ENCODE measurements around the gene DIAPH1. TPM values are rescaled to one million over a fixed set of nuclear protein-coding genes. Genes with fewer than 3 reads are reported as not detected.

DIAPH1 gene
- total RNA-seq, 1 donor from 2014 or later: 118 TPM

DNA sequence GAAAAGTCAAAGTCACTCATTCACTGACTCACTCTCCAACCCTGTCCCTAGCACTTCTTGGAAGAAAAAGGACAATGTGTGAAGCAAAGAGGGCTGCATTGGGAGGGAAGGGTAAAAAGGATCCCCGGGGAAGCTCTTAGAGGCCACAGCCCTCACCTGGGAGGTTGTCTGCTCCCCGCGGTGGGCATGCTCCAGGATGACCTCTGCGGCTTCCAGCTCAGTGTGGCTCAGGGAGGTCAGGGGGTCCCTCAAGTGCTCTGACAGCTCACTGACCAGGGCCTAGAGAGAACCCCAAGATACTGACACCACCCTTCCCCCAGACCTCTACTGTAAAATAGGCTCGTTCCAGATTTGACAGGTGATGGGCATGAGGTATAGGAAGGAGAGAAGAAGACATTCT is 28.4 kb upstream of the DIAPH1 start:
- Histone ChIP-seq H3K4me1 (peaks cover 4% of the 10 kb centered on the region), H3K27me3 (no peaks in the 10 kb centered on the region), H3K4me3 (no peak overlapping the region), H3K36me3 (peaks cover 24% of the 10 kb centered on the region), H3K9me3 (no peaks in the 10 kb centered on the region), H3K27ac (no peak overlapping the region)
- intact Hi-C loops (cut with DNase I): no loop called here
- TF ChIP-seq, protein P1, sequence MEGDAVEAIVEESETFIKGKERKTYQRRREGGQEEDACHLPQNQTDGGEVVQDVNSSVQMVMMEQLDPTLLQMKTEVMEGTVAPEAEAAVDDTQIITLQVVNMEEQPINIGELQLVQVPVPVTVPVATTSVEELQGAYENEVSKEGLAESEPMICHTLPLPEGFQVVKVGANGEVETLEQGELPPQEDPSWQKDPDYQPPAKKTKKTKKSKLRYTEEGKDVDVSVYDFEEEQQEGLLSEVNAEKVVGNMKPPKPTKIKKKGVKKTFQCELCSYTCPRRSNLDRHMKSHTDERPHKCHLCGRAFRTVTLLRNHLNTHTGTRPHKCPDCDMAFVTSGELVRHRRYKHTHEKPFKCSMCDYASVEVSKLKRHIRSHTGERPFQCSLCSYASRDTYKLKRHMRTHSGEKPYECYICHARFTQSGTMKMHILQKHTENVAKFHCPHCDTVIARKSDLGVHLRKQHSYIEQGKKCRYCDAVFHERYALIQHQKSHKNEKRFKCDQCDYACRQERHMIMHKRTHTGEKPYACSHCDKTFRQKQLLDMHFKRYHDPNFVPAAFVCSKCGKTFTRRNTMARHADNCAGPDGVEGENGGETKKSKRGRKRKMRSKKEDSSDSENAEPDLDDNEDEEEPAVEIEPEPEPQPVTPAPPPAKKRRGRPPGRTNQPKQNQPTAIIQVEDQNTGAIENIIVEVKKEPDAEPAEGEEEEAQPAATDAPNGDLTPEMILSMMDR (IDR thresholded peaks at IDR 0.05): no peak
- DNase-seq: peak; percentile 18
- no peak for ATAC-seq

DNA sequence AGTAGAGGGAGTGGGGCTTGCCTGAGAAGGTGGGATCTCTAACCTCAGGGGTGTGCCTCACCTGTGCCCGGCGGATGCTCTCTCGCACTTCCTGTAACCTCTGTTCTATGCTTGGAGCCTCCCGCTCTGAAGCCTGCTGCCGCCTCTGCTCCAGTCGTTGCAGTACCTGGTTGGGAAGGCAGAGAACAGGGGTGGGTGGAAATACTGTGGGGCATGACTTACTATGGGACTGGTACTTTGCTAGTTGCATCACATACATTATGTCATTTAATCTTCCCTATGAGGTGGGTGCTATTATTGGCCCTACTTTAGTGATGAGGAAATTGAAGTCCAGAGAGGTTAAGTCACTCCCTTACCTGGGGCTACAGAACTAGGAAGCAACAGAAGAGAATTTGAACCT is 27.2 kb upstream of the DIAPH1 start:
- ATAC-seq (no peak), DNase-seq (peak; percentile 46)
- Histone ChIP-seq H3K4me3 (no peak overlapping the region), H3K9me3 (no peaks in the 10 kb centered on the region), H3K36me3 (peaks cover 27% of the 10 kb centered on the region), H3K4me1 (no peaks in the 10 kb centered on the region), H3K27me3 (no peaks in the 10 kb centered on the region), H3K27ac (no peak overlapping the region)
- intact Hi-C loops (cut with DNase I): no loop called here
- TF ChIP-seq, protein P1 (IDR thresholded peaks at IDR 0.05): no peak

DNA sequence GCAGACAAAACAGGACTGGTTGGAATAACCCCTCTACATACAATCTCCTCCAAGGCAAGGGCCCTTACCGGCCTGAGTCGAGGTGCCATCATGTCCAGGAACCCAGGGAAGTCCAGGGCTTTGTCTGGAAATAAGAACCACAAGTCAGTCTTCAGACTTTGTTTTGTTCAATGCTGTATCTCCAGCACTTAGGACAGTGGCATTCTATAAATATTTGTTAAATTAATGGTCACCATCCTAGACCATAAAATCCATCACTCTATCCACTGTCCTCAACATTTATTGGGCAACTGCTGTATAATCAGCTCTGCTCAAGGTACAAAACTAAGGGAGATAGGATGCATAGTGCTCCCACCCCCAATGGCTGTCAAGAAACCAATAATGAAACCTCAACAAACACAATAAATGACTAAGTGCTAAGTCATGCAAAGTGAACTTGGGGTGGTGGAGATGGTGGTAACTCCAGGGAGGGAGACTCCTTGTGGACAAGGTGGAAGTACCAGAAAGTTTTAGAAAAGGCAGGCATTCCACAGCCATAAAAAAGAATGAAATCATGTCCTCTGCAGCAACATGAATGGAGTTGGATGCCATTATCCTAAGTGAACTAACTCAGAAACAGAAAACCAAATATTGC is 23.0 kb upstream of the DIAPH1 start:
- intact Hi-C loops (cut with DNase I): no loop called here
- Histone ChIP-seq H3K4me1 (peaks cover 6% of the 10 kb centered on the region), H3K4me3 (no peak overlapping the region), H3K36me3 (peaks cover 22% of the 10 kb centered on the region), H3K9me3 (no peaks in the 10 kb centered on the region), H3K27me3 (no peaks in the 10 kb centered on the region), H3K27ac (no peak overlapping the region)
- DNase-seq (no peak), ATAC-seq (no peak)
- TF ChIP-seq, protein P1 (IDR thresholded peaks at IDR 0.05): no peak

DNA sequence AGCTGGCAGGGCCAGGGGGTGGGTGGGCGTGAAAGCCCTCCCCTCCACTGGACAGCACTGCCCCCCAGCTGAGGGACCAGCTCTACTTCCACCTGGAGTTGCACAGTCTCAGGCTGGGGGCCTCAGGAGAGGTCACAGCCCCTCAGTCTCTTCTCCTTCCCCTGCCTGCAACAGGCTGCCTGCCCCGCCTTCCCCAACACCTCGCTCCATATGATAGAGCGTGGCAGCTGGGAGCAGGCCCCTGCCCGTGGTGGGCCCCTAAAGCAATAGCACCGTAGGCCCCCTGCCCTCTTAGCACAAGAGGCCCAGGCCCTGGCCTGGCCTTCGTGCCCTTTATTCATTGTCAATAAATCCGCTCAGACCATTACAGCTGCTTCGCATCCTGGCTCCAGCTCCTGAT is 21.9 kb upstream of the DIAPH1 start:
- H3K27me3 ChIP-seq: no peaks in the 10 kb centered on the region
- no peaks in the 10 kb centered on the region for H3K9me3 ChIP-seq
- H3K36me3 ChIP-seq: peaks cover 12% of the 10 kb centered on the region
- TF ChIP-seq, protein P1 (IDR thresholded peaks at IDR 0.05): no peak
- intact Hi-C loops (cut with DNase I): no loop called here
- peaks cover 11% of the 10 kb centered on the region for H3K4me1 ChIP-seq
- ATAC-seq: no peak
- no peak overlapping the region for H3K4me3 ChIP-seq
- no peak overlapping the region for H3K27ac ChIP-seq
- DNase-seq: no peak

DNA sequence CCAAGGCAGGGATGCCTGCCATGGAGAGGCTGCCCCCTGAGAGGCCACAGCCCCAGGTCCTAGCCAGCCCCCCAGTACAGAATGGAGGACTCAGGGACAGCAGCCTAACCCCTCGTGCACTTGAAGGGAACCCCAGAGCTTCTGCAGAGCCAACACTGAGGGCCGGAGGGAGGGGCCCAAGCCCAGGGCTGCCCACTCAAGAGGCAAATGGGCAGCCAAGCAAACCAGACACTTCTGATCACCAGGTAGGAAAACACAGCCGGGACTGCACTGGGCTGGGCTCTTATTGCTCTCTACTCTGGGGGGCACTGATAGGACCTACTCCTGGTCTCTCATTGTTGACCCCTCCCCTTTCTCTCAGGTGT is 21.2 kb upstream of the DIAPH1 start:
- DNase-seq: no peak
- Histone ChIP-seq H3K4me1 (peaks cover 14% of the 10 kb centered on the region), H3K27me3 (no peaks in the 10 kb centered on the region), H3K9me3 (no peaks in the 10 kb centered on the region), H3K4me3 (no peak overlapping the region), H3K27ac (no peak overlapping the region), H3K36me3 (peaks cover 12% of the 10 kb centered on the region)
- TF ChIP-seq, protein P1 (IDR thresholded peaks at IDR 0.05): no peak
- ATAC-seq: no peak
- intact Hi-C loops (cut with DNase I): no loop called here

Measured in upper lobe of right lung (tissue), 1 donor.